Tibial nerve (tissue), 4 donors: ENCODE measurements around the gene GPR183.

Experiments
- EP300 ChIP-seq, 2 donors: sonication (generic); formaldehyde crosslinking; IDR thresholded peaks; one replicate each; pipeline ENCODE4 v1.6.1; 2017; ENCODE audit warnings: antibody characterized with exemption in 2 of 2, mild to moderate bottlenecking in 1 of 2
- POLR2A ChIP-seq, 2 donors: fragments of 450-650 bp; IDR thresholded peaks; one replicate each; pipeline ENCODE4 v1.6.1; 2017; ENCODE audit warnings: antibody characterized with exemption in 2 of 2, mild to moderate bottlenecking in 2 of 2, moderate library complexity in 2 of 2
- TF ChIP-seq, protein P1 (sequence below), 5 experiments: fragments of 200-600 bp in 3 of 5; fragments of 450-650 bp in 2 of 5; sonication (generic) in 3 of 5; IDR thresholded peaks; one replicate each; pipeline ENCODE4 v1.5.1; 2016 to 2019; ENCODE audit warnings: antibody characterized with exemption in 5 of 5, mild to moderate bottlenecking in 3 of 5, moderate library complexity in 2 of 5

GRCh38 chr13:99293178-99293577, 14.0 kb downstream of the GPR183 start:
- TF ChIP-seq POLR2A (IDR thresholded peaks at IDR 0.05) = no peak
- TF ChIP-seq, protein P1, sequence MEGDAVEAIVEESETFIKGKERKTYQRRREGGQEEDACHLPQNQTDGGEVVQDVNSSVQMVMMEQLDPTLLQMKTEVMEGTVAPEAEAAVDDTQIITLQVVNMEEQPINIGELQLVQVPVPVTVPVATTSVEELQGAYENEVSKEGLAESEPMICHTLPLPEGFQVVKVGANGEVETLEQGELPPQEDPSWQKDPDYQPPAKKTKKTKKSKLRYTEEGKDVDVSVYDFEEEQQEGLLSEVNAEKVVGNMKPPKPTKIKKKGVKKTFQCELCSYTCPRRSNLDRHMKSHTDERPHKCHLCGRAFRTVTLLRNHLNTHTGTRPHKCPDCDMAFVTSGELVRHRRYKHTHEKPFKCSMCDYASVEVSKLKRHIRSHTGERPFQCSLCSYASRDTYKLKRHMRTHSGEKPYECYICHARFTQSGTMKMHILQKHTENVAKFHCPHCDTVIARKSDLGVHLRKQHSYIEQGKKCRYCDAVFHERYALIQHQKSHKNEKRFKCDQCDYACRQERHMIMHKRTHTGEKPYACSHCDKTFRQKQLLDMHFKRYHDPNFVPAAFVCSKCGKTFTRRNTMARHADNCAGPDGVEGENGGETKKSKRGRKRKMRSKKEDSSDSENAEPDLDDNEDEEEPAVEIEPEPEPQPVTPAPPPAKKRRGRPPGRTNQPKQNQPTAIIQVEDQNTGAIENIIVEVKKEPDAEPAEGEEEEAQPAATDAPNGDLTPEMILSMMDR (IDR thresholded peaks at IDR 0.05) = no peak
- peak in 1 of 2 donors; percentile 11 for TF ChIP-seq EP300 (IDR thresholded peaks at IDR 0.05)
